HPDE6-E6E7 (cell line): ENCODE measurements around the gene PTPRK.

Experiments
- DNase-seq: peaks from one replicate; pipeline ENCODE4 v3.0.0; 2011; ENCODE audit warnings: missing footprints; ENCODE audit errors: extremely low spot score

The PTPRK gene

GRCh38 chr6:128079021-128079420, 441.4 kb downstream of the PTPRK start:
- DNase-seq, result no peak

- DNase-seq, result no peak
Observed at GRCh38 chr6:128078276-128078675, 442.1 kb downstream of the PTPRK start.

- DNase-seq, result no peak
Observed at GRCh38 chr6:128076843-128077242, 443.6 kb downstream of the PTPRK start.

- DNase-seq, result no peak
Observed at GRCh38 chr6:128074567-128074966, 445.8 kb downstream of the PTPRK start.

GRCh38 chr6:128073389-128073788, 447.0 kb downstream of the PTPRK start:
- no peak for DNase-seq

- no peak for DNase-seq
Observed at GRCh38 chr6:128071212-128071611, 449.2 kb downstream of the PTPRK start.

GRCh38 chr6:128070406-128070805, 450.0 kb downstream of the PTPRK start:
- no peak for DNase-seq

- DNase-seq, result no peak
Observed at GRCh38 chr6:128069188-128069587, 451.2 kb downstream of the PTPRK start.

- no peak for DNase-seq
Observed at GRCh38 chr6:128068119-128068479, 452.3 kb downstream of the PTPRK start.

GRCh38 chr6:128067446-128068118, 452.8 kb downstream of the PTPRK start:
- no peak for DNase-seq

- DNase-seq, result no peak
Observed at GRCh38 chr6:128065072-128065471, 455.3 kb downstream of the PTPRK start.

- DNase-seq, result no peak
Observed at GRCh38 chr6:128064540-128064895, 455.9 kb downstream of the PTPRK start.

GRCh38 chr6:128063850-128064539, 456.4 kb downstream of the PTPRK start:
- no peak for DNase-seq

- DNase-seq, result no peak
Observed at GRCh38 chr6:128062882-128063603, 457.4 kb downstream of the PTPRK start.

- DNase-seq, result no peak
Observed at GRCh38 chr6:128057946-128058345, 462.5 kb downstream of the PTPRK start.

- no peak for DNase-seq
Observed at GRCh38 chr6:128057541-128057940, 462.9 kb downstream of the PTPRK start.

GRCh38 chr6:128053109-128053508, 467.3 kb downstream of the PTPRK start:
- no peak for DNase-seq

GRCh38 chr6:128047989-128048388, 472.4 kb downstream of the PTPRK start:
- no peak for DNase-seq

- DNase-seq, result no peak
Observed at GRCh38 chr6:128046033-128046432, 474.4 kb downstream of the PTPRK start.

GRCh38 chr6:128039543-128039942, 480.9 kb downstream of the PTPRK start:
- DNase-seq, result no peak

GRCh38 chr6:128036808-128037570, 483.4 kb downstream of the PTPRK start:
- no peak for DNase-seq

GRCh38 chr6:128033156-128033555, 487.2 kb downstream of the PTPRK start:
- no peak for DNase-seq
